H1 (cell line): ENCODE measurements around the gene HEATR5A. TPM values are rescaled to one million over a fixed set of nuclear protein-coding genes. Genes with fewer than 3 reads are reported as not detected.

Source experiments
- CTCF ChIA-PET: fragments of 300-600 bp; sonication (Branson Sonifier 250); formaldehyde crosslinking; loops from one replicate; lab custom pipeline; 2021; ENCODE audit not compliant: partially characterized antibody; lab: Charles Lee
- POLR2A ChIA-PET: fragments of 300-600 bp; sonication (Branson Sonifier 250); formaldehyde crosslinking; loops from one replicate; lab custom pipeline; 2021; ENCODE audit warnings: inconsistent platforms; ENCODE audit not compliant: partially characterized antibody; lab: Charles Lee
- DNase-seq, 2 experiments: peaks; one replicate each; pipeline versions ENCODE4 v3.0.0 to v3.0.0-alpha.2; 2010 to 2022; ENCODE audit warnings: low spot score in 2 of 2, low read depth in 1 of 2, mixed read lengths in 1 of 2
- FAIRE-seq: peaks from 2 replicates; lab custom pipeline; 2011; peaks lifted over from hg19 to GRCh38; lab: Jason Lieb, UNC
- H2AFZ ChIP-seq: 2 replicates; pipeline ENCODE4 v1.8.1; 2012; ENCODE audit warnings: low read length, inconsistent platforms
- H2AK5ac ChIP-seq: 2 replicates; pipeline ENCODE4 v1.6.1; 2013; ENCODE audit warnings: low read depth, low read length
- H2BK120ac ChIP-seq: replicated peaks from 2 replicates; pipeline ENCODE3; 2013; ENCODE audit warnings: low read depth, low read length, inconsistent platforms
- H2BK12ac ChIP-seq: 2 replicates; pipeline ENCODE4 v1.6.1; 2013; ENCODE audit warnings: low read depth, low read length
- H2BK15ac ChIP-seq: 2 replicates; pipeline ENCODE4 v1.6.1; 2013; ENCODE audit warnings: low read length
- H2BK20ac ChIP-seq: 2 replicates; pipeline ENCODE4 v1.6.1; 2013; ENCODE audit warnings: low read length
- H2BK5ac ChIP-seq: 2 replicates; pipeline ENCODE4 v1.6.1; 2013; ENCODE audit warnings: low read depth, low read length
- H3K14ac ChIP-seq: 2 replicates; pipeline ENCODE4 v1.6.1; 2013; ENCODE audit warnings: inconsistent platforms; ENCODE audit not compliant: insufficient read length
- H3K18ac ChIP-seq: 2 replicates; pipeline ENCODE4 v1.6.1; 2013; ENCODE audit warnings: low read length; ENCODE audit errors: extremely low read depth
- H3K23ac ChIP-seq: 2 replicates; pipeline ENCODE4 v1.6.1; 2013; ENCODE audit warnings: inconsistent platforms; ENCODE audit not compliant: insufficient read length
- H3K23me2 ChIP-seq: 2 replicates; pipeline ENCODE4 v1.6.1; 2013; ENCODE audit warnings: low read depth, low read length
- H3K27ac ChIP-seq: 2 replicates; pipeline ENCODE4 v1.6.1; 2011; ENCODE audit warnings: low read depth, low read length, inconsistent platforms
- H3K27me3 ChIP-seq, 4 experiments: replicated peaks in 1 of 4; 1 replicate in 1 of 4; 2 replicates in 3 of 4; pipeline versions ENCODE4 v1.6.1 to v1.8.1; 2011 to 2013; ENCODE audit warnings: low read length in 3 of 4, mild to moderate bottlenecking in 3 of 4, inconsistent platforms in 2 of 4, mixed read lengths in 2 of 4, moderate library complexity in 1 of 4; ENCODE audit not compliant: control insufficient read depth in 3 of 4, insufficient read depth in 3 of 4; ENCODE audit errors: extremely low read depth in 1 of 4
- H3K36me3 ChIP-seq, 4 experiments: 2 replicates each; pipeline versions ENCODE4 v1.6.1 to v1.8.1; 2011 to 2013; ENCODE audit warnings: mild to moderate bottlenecking in 4 of 4, low read length in 3 of 4, moderate library complexity in 2 of 4, control low read depth in 1 of 4, inconsistent platforms in 1 of 4; ENCODE audit not compliant: insufficient read depth in 4 of 4, control insufficient read depth in 2 of 4
- H3K4ac ChIP-seq: replicated peaks from 2 replicates; pipeline ENCODE3; 2013; ENCODE audit warnings: low read length, low read depth, mixed read lengths, inconsistent platforms; ENCODE audit not compliant: insufficient read length
- H3K4me1 ChIP-seq, 4 experiments: replicated peaks in 1 of 4; 1 replicate in 1 of 4; 2 replicates in 3 of 4; pipeline versions ENCODE4 v1.6.1 to v1.8.1; 2011 to 2013; ENCODE audit warnings: low read length in 3 of 4, inconsistent platforms in 2 of 4, mixed read lengths in 1 of 4; ENCODE audit not compliant: insufficient read depth in 4 of 4, control insufficient read depth in 3 of 4
- H3K4me2 ChIP-seq, 2 experiments: 2 replicates each; pipeline versions ENCODE4 v1.6.1 to v1.8.1; 2011 to 2013; ENCODE audit warnings: low read depth in 2 of 2, low read length in 2 of 2, control low read depth in 1 of 2, inconsistent platforms in 1 of 2, mild to moderate bottlenecking in 1 of 2; ENCODE audit not compliant: insufficient read depth in 1 of 2
- H3K4me3 ChIP-seq, 4 experiments: fragments of 200-600, 300-600 bp in 1 of 4; sonication (generic), shearing (Covaris generic), sonication (Bioruptor Twin) in 1 of 4; 2 replicates each; pipeline versions ENCODE4 v1.5.1 to v1.8.1; 2011 to 2016; ENCODE audit warnings: low read length in 4 of 4, low read depth in 3 of 4, control low read depth in 2 of 4, inconsistent platforms in 2 of 4, mild to moderate bottlenecking in 2 of 4, mixed read lengths in 1 of 4, moderate library complexity in 1 of 4; ENCODE audit not compliant: insufficient read depth in 2 of 4; ENCODE audit errors: extremely low read depth in 1 of 4
- H3K56ac ChIP-seq: replicated peaks from 2 replicates; pipeline ENCODE3; 2013; ENCODE audit warnings: low read depth, mild to moderate bottlenecking, mixed read lengths, low read length, inconsistent platforms; ENCODE audit not compliant: insufficient read length
- H3K79me1 ChIP-seq: 2 replicates; pipeline ENCODE4 v1.6.1; 2013; ENCODE audit warnings: low read depth, low read length, control low read depth
- H3K79me2 ChIP-seq, 2 experiments: 2 replicates each; pipeline versions ENCODE4 v1.6.1 to v1.8.1; 2012 to 2013; ENCODE audit warnings: low read length in 2 of 2, mild to moderate bottlenecking in 2 of 2, inconsistent platforms in 1 of 2; ENCODE audit not compliant: insufficient read depth in 2 of 2, control insufficient read depth in 1 of 2
- H3K9ac ChIP-seq, 4 experiments: replicated peaks in 1 of 4; 1 replicate in 1 of 4; 2 replicates in 3 of 4; pipeline versions ENCODE4 v1.6.1 to v1.8.1; 2011 to 2013; ENCODE audit warnings: low read depth in 3 of 4, low read length in 3 of 4, control low read depth in 2 of 4, mild to moderate bottlenecking in 2 of 4, moderate library complexity in 2 of 4, inconsistent platforms in 1 of 4; ENCODE audit errors: extremely low read depth in 1 of 4
- H3K9me3 ChIP-seq, 2 experiments: 2 replicates each; pipeline versions ENCODE4 v1.6.1 to v1.8.1; 2012 to 2013; ENCODE audit warnings: mild to moderate bottlenecking in 2 of 2, moderate library complexity in 2 of 2, control low read depth in 1 of 2, inconsistent platforms in 1 of 2, low read depth in 1 of 2, low read length in 1 of 2, mixed read lengths in 1 of 2; ENCODE audit not compliant: insufficient read depth in 2 of 2
- H4K20me1 ChIP-seq, 2 experiments: replicated peaks in 1 of 2; 2 replicates each; pipeline versions ENCODE3 to v1.8.1; 2011 to 2013; ENCODE audit warnings: inconsistent platforms in 2 of 2, low read length in 2 of 2, mild to moderate bottlenecking in 1 of 2; ENCODE audit not compliant: insufficient read depth in 2 of 2, control insufficient read depth in 1 of 2
- H4K5ac ChIP-seq: 2 replicates; pipeline ENCODE4 v1.6.1; 2013; ENCODE audit warnings: low read length, low read depth, mixed read lengths, inconsistent platforms; ENCODE audit not compliant: insufficient read length
- H4K8ac ChIP-seq: 2 replicates; pipeline ENCODE4 v1.8.0; 2013; ENCODE audit warnings: mild to moderate bottlenecking, moderate library complexity, low read length, inconsistent platforms; ENCODE audit not compliant: insufficient read depth; ENCODE audit errors: extremely low read depth
- H4K91ac ChIP-seq: replicated peaks from 2 replicates; pipeline ENCODE3; 2013; ENCODE audit warnings: low read length, mixed read lengths, inconsistent platforms; ENCODE audit not compliant: insufficient read length
- JUND ChIP-seq: IDR thresholded peaks from 2 replicates; pipeline ENCODE4 v1.6.1; 2011; ENCODE audit warnings: mild to moderate bottlenecking, improper control_type of control experiment, low read length
- TAF7 ChIP-seq: optimal IDR thresholded peaks from 2 replicates; pipeline ENCODE3; 2011; ENCODE audit warnings: low read depth, mild to moderate bottlenecking, inconsistent platforms, low read length, moderate library complexity, borderline replicate concordance
- WGBS, 2 experiments: shearing (Covaris generic) in 1 of 2; methylation state at CpG; one replicate each; pipeline versions ENCODE4 v1.1.6 to v1.1.7; 2013 to 2015; ENCODE audit warnings: low lambda C conversion rate in 2 of 2, mixed read lengths in 2 of 2, inconsistent platforms in 1 of 2, low coverage in 1 of 2, missing lambda C conversion rate in 1 of 2; ENCODE audit not compliant: insufficient replicate concordance in 2 of 2, insufficient coverage in 1 of 2, insufficient read length in 1 of 2; ENCODE audit errors: extremely low coverage in 1 of 2, missing lambda C conversion rate in 1 of 2; 5-methylcytosine and 5-hydroxymethylcytosine counted together
- polyA plus RNA-seq, 7 experiments: library from polyadenylated mRNA; depleted of rRNA in 3 of 7; stranded (reverse) in 5 of 7; unstranded in 2 of 7; fragments of >200 nt in 5 of 7; fragments of 200-250 nt in 2 of 7; gene quantifications; 1 replicate in 5 of 7; 2 replicates in 1 of 7; 4 replicates in 1 of 7; pipeline versions ENCODE4 v1.2.1 to v1.2.3, GENCODE V29; 2011 to 2013; ENCODE audit warnings: missing spikeins in 2 of 7, mixed read lengths in 2 of 7
- total RNA-seq: library from RNA; stranded (reverse); fragmentation: NEBNext Ultra II Directional; extraction: Animal tissue kit (Norgen Biotek cat#: 25700); gene quantifications from 2 replicates; pipeline ENCODE4 v1.2.1, GENCODE V29; 2021

Gene HEATR5A
- total and polyA plus RNA-seq, 2 of the 8 experiments (the other 6 are each of a cell fraction or from before 2014, with no cell fraction given), result 9.0 to 36.2 TPM

- no peaks in the 10 kb centered on the region for H3K36me3 ChIP-seq
- H4K91ac ChIP-seq, result no peak overlapping the region
- POLR2A ChIA-PET, result interaction anchor here (1.2 kb wide), 1 partner anchor 10 kb away, joined by 3 read pairs; no protein-coding TSS in a partner anchor
- no peak overlapping the region for H2BK120ac ChIP-seq
- no peak overlapping the region for H3K14ac ChIP-seq
- TF ChIP-seq JUND, result no peak
- no peak for TF ChIP-seq TAF7
- H3K4ac ChIP-seq, result no peak overlapping the region
- no peaks in the 10 kb centered on the region for H3K23me2 ChIP-seq
- no peak overlapping the region for H2BK15ac ChIP-seq
- no peaks in the 10 kb centered on the region for H4K20me1 ChIP-seq
- no peak overlapping the region for H3K9ac ChIP-seq
- H2BK12ac ChIP-seq, result no peak overlapping the region
- no peak overlapping the region for H4K5ac ChIP-seq
- H3K4me3 ChIP-seq, result no peak overlapping the region
- H3K18ac ChIP-seq, result no peak overlapping the region; the same call in 1 of the 2 replicates
- no peak overlapping the region for H2AK5ac ChIP-seq
- no peaks in the 10 kb centered on the region for H3K9me3 ChIP-seq
- no peak for FAIRE-seq
- H2BK20ac ChIP-seq, result no peak overlapping the region
- 87% methylated on average over 6 of the region's 6 CpGs; no CpG with 5 or more reads in 1 of the 2 experiments for WGBS, 2 experiments
- no peak overlapping the region for H2BK5ac ChIP-seq
- H3K79me2 ChIP-seq, result no peaks in the 10 kb centered on the region
- peak overlapping the region; percentile 31; the same call in 1 of the 2 replicates for H4K8ac ChIP-seq
- no peaks in the 10 kb centered on the region for H3K79me1 ChIP-seq
- H3K27ac ChIP-seq, result no peak overlapping the region
- DNase-seq, result no peak
- H3K4me1 ChIP-seq, result peaks cover 0 to 4% (median 0%) of the 10 kb centered on the region in 4 experiments; a peak in 1 of 7 replicates
- no peak overlapping the region for H3K23ac ChIP-seq
- H3K27me3 ChIP-seq, result no peaks in the 10 kb centered on the region
- CTCF ChIA-PET, result interaction anchor here (0.6 to 0.8 kb wide), 2 partner anchors 9 kb away, joined by 3 to 4 read pairs; no protein-coding TSS in a partner anchor
- H3K4me2 ChIP-seq, result no peak overlapping the region
- H2AFZ ChIP-seq, result peak overlapping the region; percentile 81
- no peak overlapping the region for H3K56ac ChIP-seq
Measured at GRCh38 chr14:31261859-31262731, 158.3 kb downstream of the HEATR5A start.
